CD4-positive, alpha-beta T cell treated with Interferon alpha-2 for 1 hour (primary cell): ENCODE data around the gene RNF133.
"Not testable (repeated sequence)": the region's sequence is repeated elsewhere in the genome, so short reads cannot be mapped to it uniquely, and the experiment has no call there.

Experiments used
- DNase-seq, 2 donors: peaks; one replicate each; pipeline ENCODE4 v3.0.0-alpha.2; 2020 to 2022

Gene RNF133

GRCh38 chr7:122689346-122690109, 9.4 kb downstream of the RNF133 start:
- no peak for DNase-seq

GRCh38 chr7:122688400-122688998, 10.4 kb downstream of the RNF133 start:
- no peak for DNase-seq

GRCh38 chr7:122686360-122686878, 12.5 kb downstream of the RNF133 start:
- DNase-seq = no peak

GRCh38 chr7:122684504-122684903, 14.4 kb downstream of the RNF133 start:
- DNase-seq = no peak

- DNase-seq = no peak
These were observed 15.9 kb downstream of the RNF133 start for GRCh38 chr7:122682815-122683550.

GRCh38 chr7:122681186-122681585, 17.7 kb downstream of the RNF133 start:
- not testable (repeated sequence) for DNase-seq

- no peak for DNase-seq
These were observed 19.1 kb downstream of the RNF133 start for GRCh38 chr7:122679813-122680212.

GRCh38 chr7:122679269-122679709, 19.6 kb downstream of the RNF133 start:
- not testable (repeated sequence) for DNase-seq

GRCh38 chr7:122677149-122677548, 21.8 kb downstream of the RNF133 start:
- no peak for DNase-seq

- no peak for DNase-seq
These were observed 22.5 kb downstream of the RNF133 start for GRCh38 chr7:122676466-122676865.

GRCh38 chr7:122675621-122676020, 23.3 kb downstream of the RNF133 start:
- DNase-seq = no peak

GRCh38 chr7:122675011-122675410, 23.9 kb downstream of the RNF133 start:
- DNase-seq = no peak

- DNase-seq = no peak
These were observed 24.4 kb downstream of the RNF133 start for GRCh38 chr7:122674502-122674901.

GRCh38 chr7:122673951-122674350, 25.0 kb downstream of the RNF133 start:
- DNase-seq = no peak

- DNase-seq = no peak
These were observed 26.4 kb downstream of the RNF133 start for GRCh38 chr7:122672536-122672935.

- no peak for DNase-seq
These were observed 35.2 kb downstream of the RNF133 start for GRCh38 chr7:122663733-122664132.

GRCh38 chr7:122658856-122659255, 40.1 kb downstream of the RNF133 start:
- DNase-seq = no peak

- no peak for DNase-seq
These were observed 45.2 kb downstream of the RNF133 start for GRCh38 chr7:122653685-122654084.

- DNase-seq = no peak
These were observed 46.0 kb downstream of the RNF133 start for GRCh38 chr7:122652876-122653275.

GRCh38 chr7:122651451-122651850, 47.5 kb downstream of the RNF133 start:
- DNase-seq = no peak
